Natural killer cell treated with Interleukin-12 subunit alpha and Interleukin-12 subunit beta and Interleukin-15 and Interleukin-18, amount 100 ng/mL, for 72 hours (primary cell): ENCODE measurements around the gene SCTR. TPM values are rescaled to one million over a fixed set of nuclear protein-coding genes. Genes with fewer than 3 reads are reported as not detected.

Source experiments
- ATAC-seq, 2 donors: fragments of 150-1000 bp; cut with Tn5 transposase in 1 of 2; sonication (Bioruptor Pico), chemical (Tn5 transposase) in 1 of 2; 2 replicates each; pipeline ENCODE4 v1.10.0; 2021
- DNase-seq: peaks from one replicate; pipeline ENCODE4 v3.0.0; 2022; ENCODE audit warnings: low spot score
- H3K27ac Mint-ChIP-seq, 2 donors: 1 replicate in 1 of 2; 2 replicates in 1 of 2; pipeline ENCODE4 v1.8.0; 2022; ENCODE audit warnings: mixed read lengths in 2 of 2, mild to moderate bottlenecking in 1 of 2, moderate library complexity in 1 of 2
- H3K27me3 Mint-ChIP-seq, 2 donors: 1 replicate in 1 of 2; 2 replicates in 1 of 2; pipeline ENCODE4 v1.8.0; 2022; ENCODE audit warnings: mixed read lengths in 2 of 2
- H3K36me3 Mint-ChIP-seq: one replicate; pipeline ENCODE4 v1.8.0; 2022; ENCODE audit warnings: mixed read lengths
- H3K4me1 Mint-ChIP-seq, 2 donors: 1 replicate in 1 of 2; 2 replicates in 1 of 2; pipeline ENCODE4 v1.8.0; 2022; ENCODE audit warnings: low read depth in 2 of 2, mixed read lengths in 2 of 2, mild to moderate bottlenecking in 1 of 2
- H3K4me3 Mint-ChIP-seq: one replicate; pipeline ENCODE4 v1.8.0; 2022; ENCODE audit warnings: mixed read lengths
- H3K9me3 Mint-ChIP-seq: 2 replicates; pipeline ENCODE4 v1.8.0; 2022; ENCODE audit warnings: mixed read lengths
- total RNA-seq, 2 donors: library from RNA; stranded (reverse); gene quantifications; one replicate each; pipeline ENCODE4 v1.2.3, GENCODE V29; 2022

SCTR gene
- total RNA-seq, 2 donors from 2014 or later: not detected

DNA sequence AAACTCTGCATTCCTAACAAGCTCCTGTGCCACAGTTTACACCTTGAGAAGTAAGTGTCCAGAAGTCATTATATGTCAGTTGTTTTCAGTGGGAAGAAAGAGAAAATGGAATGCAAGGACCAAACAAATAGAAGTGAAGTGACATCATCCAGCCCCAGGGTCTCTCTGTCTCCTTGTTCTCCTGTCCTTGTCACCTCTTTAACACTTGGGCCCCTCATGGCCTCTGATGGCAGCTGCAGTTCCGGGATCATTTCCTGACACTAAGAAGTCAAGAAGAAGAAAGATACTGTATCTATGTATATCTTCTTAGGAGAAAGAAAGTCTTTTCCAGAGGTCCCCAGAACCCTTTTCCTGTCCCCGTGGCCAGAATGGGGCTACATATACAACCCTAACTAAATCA is 17.2 kb upstream of the SCTR start:
- Mint-ChIP-seq H3K36me3 (peaks cover 7% of the 10 kb centered on the region), H3K9me3 (no peaks in the 10 kb centered on the region), H3K27ac (no peak overlapping the region), H3K4me3 (no peak overlapping the region), H3K4me1 (peaks cover 8 to 11% of the 10 kb centered on the region in 2 donors), H3K27me3 (peaks cover 30 to 48% of the 10 kb centered on the region in 2 donors)
- no peak for ATAC-seq
- no peak for DNase-seq

DNA sequence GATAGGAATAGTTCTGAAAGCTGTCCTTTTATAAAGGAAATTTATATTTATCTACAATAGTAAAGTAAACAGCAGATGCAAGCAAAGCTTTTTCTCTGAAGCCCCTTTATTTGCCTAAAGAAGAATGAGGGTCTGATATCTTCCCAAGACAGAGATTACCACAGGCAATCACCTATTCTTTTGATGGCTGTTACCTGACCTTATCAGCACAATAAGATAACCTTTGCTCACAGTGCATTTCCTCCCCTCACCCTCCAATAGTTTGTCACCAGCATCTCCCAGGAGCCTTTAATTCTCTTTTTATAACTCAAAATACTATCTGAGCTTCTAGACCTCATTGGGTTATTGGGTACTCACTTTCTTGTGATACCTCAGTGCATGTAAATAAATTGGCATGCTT is 13.5 kb upstream of the SCTR start:
- H3K27me3 Mint-ChIP-seq: peaks cover 8 to 18% of the 10 kb centered on the region in 2 donors
- H3K4me3 Mint-ChIP-seq: no peak overlapping the region
- H3K9me3 Mint-ChIP-seq: peaks cover 3% of the 10 kb centered on the region
- no peak overlapping the region for H3K27ac Mint-ChIP-seq
- peaks cover 6% of the 10 kb centered on the region for H3K36me3 Mint-ChIP-seq
- DNase-seq (no peak), ATAC-seq (no peak)
- no peaks in the 10 kb centered on the region for H3K4me1 Mint-ChIP-seq

DNA sequence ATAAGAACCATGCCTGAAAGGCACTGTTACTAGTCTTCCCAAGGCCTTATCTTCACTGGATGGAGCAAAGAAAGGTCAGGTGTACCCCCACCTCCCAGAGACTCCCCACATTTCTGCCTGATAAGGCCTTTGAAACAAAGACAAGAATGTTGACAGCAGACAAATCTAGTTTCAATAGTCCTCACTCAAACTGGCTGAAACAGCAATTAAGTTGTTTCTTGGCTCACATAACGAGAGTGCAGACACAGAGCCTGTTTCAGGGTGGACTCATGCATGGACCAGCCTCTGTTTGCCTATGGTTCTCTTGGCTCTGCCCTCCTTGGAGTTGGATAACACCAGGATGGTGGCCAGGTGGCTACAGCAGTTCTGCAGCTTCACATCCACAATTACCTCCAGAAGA is 12.4 kb upstream of the SCTR start:
- Mint-ChIP-seq H3K36me3 (peaks cover 13% of the 10 kb centered on the region), H3K9me3 (peaks cover 10% of the 10 kb centered on the region), H3K27ac (no peak overlapping the region), H3K4me3 (no peak overlapping the region), H3K27me3 (peaks cover 8 to 18% of the 10 kb centered on the region in 2 donors), H3K4me1 (no peaks in the 10 kb centered on the region)
- DNase-seq (no peak), ATAC-seq (no peak)

DNA sequence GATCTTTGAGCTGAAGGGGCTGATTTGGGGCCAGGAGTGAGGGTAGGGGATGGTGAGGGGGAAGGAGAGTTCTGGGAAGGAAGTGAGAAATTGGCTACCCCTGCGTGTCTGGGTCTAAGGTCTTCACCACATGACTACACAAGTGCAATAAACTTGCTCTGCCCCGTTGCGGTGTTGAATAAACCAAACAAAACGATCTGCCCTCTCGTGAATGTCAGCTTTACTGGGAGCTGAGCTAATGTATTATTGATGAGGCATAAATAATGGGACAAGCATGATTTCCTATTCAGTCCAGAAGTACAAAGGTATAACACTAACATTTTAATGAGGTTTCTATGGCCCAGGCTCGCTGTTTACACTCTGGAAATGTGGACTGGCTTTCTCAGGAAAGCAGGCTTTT is 11.9 kb upstream of the SCTR start:
- Mint-ChIP-seq H3K27me3 (peaks cover 11 to 23% of the 10 kb centered on the region in 2 donors), H3K9me3 (peaks cover 10% of the 10 kb centered on the region), H3K4me1 (no peaks in the 10 kb centered on the region), H3K36me3 (peaks cover 13% of the 10 kb centered on the region), H3K27ac (no peak overlapping the region), H3K4me3 (no peak overlapping the region)
- no peak for DNase-seq
- ATAC-seq: no peak

DNA sequence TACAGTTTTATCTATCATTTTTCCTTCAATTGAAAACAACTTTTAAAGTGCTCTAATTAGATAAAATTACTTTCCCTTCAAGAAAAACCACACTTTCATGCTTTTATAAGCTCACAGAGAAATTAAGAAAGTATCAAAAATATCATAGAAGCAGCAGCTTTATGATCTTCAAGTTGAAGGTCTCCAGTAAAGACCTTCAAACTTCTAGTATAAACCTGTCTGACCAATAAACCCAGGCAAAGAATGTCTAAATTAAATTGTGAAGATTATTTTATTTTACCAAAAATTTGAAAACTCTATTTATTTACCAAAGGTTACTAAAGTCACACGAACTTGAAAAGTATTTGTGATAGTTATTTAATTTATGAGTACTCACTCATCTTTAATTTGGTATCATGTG is 9.3 kb upstream of the SCTR start:
- Mint-ChIP-seq H3K4me3 (no peak overlapping the region), H3K36me3 (peaks cover 13% of the 10 kb centered on the region), H3K9me3 (peaks cover 10% of the 10 kb centered on the region), H3K27me3 (peaks cover 8 to 24% of the 10 kb centered on the region in 2 donors), H3K4me1 (no peaks in the 10 kb centered on the region), H3K27ac (no peak overlapping the region)
- no peak for ATAC-seq
- no peak for DNase-seq

DNA sequence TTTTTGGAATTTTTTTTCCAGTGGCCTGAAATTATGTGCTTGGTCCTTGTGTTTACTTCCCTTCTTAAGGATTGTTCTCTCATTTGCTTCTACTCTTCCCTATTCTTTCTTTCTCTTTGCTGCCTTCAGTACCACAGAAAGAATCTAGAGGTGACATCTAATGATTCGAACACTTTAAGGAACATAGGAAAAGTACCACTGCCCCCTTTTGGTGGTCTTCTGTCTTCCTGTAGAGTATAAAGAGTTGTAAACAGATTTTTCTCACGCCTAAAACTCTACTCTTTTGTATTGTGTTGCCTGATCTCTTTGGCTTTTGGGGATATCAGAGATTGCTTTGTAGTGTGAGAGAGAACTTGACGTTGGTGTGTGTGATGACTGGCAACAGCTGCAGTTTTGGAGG is 7.0 kb upstream of the SCTR start:
- ATAC-seq (no peak), DNase-seq (no peak)
- H3K4me1 Mint-ChIP-seq: no peaks in the 10 kb centered on the region
- H3K27ac Mint-ChIP-seq: no peak overlapping the region
- H3K36me3 Mint-ChIP-seq: peaks cover 13% of the 10 kb centered on the region
- H3K27me3 Mint-ChIP-seq: peaks cover 18 to 39% of the 10 kb centered on the region in 2 donors
- no peak overlapping the region for H3K4me3 Mint-ChIP-seq
- peaks cover 10% of the 10 kb centered on the region for H3K9me3 Mint-ChIP-seq

DNA sequence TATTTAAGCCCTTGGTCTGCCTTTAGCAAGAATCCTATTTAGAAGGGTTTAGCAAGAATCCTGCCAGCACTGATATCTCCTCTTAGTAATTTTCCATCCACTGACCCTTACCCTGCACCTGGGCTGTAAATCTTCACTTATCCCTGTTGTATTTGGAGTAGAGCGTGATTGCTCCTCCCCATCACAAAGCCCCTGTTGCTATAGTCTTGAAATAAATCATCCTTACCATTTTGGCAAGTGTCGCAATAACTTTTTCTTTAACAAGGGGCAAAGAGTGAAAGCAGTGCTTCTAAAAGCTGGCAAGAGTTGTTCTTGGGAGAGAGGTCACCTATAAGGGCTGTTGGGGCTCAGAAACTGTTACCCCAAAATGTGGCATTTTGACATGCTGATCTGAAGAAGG is 3.7 kb upstream of the SCTR start:
- H3K27me3 Mint-ChIP-seq: peaks cover 31 to 68% of the 10 kb centered on the region in 2 donors
- H3K36me3 Mint-ChIP-seq: peaks cover 8% of the 10 kb centered on the region
- no peak for DNase-seq
- H3K27ac Mint-ChIP-seq: no peak overlapping the region
- no peak for ATAC-seq
- no peak overlapping the region for H3K4me3 Mint-ChIP-seq
- peaks cover 6% of the 10 kb centered on the region for H3K9me3 Mint-ChIP-seq
- no peaks in the 10 kb centered on the region for H3K4me1 Mint-ChIP-seq

DNA sequence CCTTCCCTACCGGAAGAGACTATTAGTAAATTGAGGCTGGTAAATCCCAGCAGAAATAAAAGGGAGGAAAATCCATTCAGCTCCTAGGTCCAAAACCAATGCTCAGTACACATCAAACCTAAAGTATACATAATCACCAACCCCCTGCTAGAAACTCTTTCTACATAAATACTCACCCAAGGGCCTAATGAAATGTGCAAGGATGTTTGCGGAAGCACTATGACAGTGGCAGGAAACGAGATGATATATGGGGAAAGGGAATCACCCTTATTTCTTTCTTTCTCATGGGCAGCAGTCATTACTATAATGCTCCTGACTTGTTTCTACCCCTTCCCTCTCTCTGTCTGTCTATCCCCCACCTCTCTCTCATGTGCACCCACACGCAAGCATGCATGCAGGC is 1.3 kb upstream of the SCTR start:
- H3K27ac Mint-ChIP-seq: no peak overlapping the region
- H3K4me3 Mint-ChIP-seq: no peak overlapping the region
- DNase-seq (no peak), ATAC-seq (no peak)
- H3K36me3 Mint-ChIP-seq: no peaks in the 10 kb centered on the region
- no peaks in the 10 kb centered on the region for H3K9me3 Mint-ChIP-seq
- H3K4me1 Mint-ChIP-seq: no peaks in the 10 kb centered on the region
- peaks cover 28 to 60% of the 10 kb centered on the region in 2 donors for H3K27me3 Mint-ChIP-seq

DNA sequence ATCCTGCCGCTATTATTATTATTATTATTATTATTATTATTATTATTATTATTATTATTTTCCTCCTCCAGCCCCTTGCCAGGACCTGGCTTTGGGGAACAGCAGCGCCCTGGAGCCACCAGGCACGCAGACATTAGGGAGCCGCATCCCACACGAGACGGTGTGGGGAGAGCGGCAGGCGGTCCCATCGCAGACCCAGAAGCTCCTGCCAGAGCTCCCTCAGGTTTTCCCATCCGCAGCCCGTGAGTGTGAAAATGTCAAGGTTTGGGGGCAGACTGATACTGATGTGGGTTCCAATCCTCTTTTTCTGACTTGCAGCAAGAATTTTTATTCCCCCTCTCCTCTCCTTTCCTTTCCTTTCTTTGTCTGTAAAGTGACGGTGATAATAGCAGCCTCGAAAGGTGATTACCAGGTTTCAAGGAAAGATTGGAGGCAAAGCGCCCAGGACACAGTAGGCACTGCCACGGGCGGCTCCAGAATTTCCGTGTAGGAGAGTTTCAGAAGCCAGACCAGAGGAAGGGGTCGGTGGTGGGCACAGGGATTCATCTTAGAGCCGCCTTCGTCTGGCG is 816 bp downstream of the SCTR start:
- ATAC-seq (no peak), DNase-seq (no peak)
- H3K36me3 Mint-ChIP-seq: no peaks in the 10 kb centered on the region
- peaks cover 28 to 55% of the 10 kb centered on the region in 2 donors for H3K27me3 Mint-ChIP-seq
- no peak overlapping the region for H3K4me3 Mint-ChIP-seq
- H3K9me3 Mint-ChIP-seq: no peaks in the 10 kb centered on the region
- no peak overlapping the region for H3K27ac Mint-ChIP-seq
- no peaks in the 10 kb centered on the region for H3K4me1 Mint-ChIP-seq

DNA sequence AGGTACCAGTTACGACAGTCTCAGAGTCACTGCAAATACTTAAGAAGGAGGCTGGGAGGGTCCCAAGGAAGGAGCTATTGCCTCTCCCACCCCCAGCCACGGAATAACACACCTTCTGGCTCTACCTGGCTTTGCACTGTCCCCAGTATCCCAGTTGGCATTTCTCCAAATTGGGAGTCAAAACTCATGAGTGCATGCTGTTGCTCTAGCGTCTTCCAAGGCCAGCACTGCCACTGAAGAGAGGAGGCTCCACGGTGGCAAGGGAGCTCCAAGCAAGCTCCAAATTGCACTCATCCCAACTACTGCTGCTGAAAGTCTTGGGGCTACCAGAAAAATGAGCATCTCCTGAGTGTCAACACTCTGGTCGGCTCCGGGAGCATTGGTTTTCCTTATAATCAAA is 1.6 kb downstream of the SCTR start:
- H3K27me3 Mint-ChIP-seq: peaks cover 28 to 53% of the 10 kb centered on the region in 2 donors
- no peak for DNase-seq
- ATAC-seq: no peak

DNA sequence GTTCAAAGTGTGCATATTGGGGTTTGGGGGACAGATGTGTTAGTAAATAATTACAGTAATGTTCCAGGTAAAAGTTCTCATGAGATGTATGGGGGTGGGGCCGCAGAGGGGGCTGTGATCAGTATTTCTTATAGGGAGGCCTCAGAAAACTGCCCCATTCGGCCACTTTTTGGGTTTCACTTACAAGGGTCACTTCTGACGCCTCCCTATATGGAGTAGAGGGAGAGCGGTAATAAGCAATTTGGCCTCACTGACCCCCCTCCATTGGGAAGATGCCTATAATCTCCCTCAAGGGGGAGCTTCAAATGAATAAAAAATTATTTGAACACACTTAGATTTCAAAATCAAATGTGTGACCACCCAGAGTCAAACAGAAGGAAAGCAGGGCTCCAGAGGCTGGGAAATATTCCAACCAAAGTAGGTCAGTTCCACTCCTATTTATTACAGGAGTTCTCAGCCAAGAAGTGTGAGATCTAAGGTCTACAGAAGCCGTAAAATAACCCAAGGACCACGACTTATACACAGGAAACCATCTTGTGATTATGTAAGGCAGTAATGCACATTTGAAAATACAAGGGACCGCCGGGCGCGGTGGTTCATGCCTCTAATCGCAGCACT is 2.7 kb downstream of the SCTR start:
- ATAC-seq: no peak
- no peaks in the 10 kb centered on the region for H3K4me1 Mint-ChIP-seq
- no peak overlapping the region for H3K27ac Mint-ChIP-seq
- peaks cover 27 to 42% of the 10 kb centered on the region in 2 donors for H3K27me3 Mint-ChIP-seq
- H3K36me3 Mint-ChIP-seq: no peaks in the 10 kb centered on the region
- no peak overlapping the region for H3K4me3 Mint-ChIP-seq
- no peaks in the 10 kb centered on the region for H3K9me3 Mint-ChIP-seq
- no peak for DNase-seq

More for the DNA sequence above, 1.6 kb downstream of the SCTR start:
- Mint-ChIP-seq H3K9me3 (no peaks in the 10 kb centered on the region), H3K27ac (no peak overlapping the region), H3K36me3 (no peaks in the 10 kb centered on the region), H3K4me3 (no peak overlapping the region), H3K4me1 (no peaks in the 10 kb centered on the region)

DNA sequence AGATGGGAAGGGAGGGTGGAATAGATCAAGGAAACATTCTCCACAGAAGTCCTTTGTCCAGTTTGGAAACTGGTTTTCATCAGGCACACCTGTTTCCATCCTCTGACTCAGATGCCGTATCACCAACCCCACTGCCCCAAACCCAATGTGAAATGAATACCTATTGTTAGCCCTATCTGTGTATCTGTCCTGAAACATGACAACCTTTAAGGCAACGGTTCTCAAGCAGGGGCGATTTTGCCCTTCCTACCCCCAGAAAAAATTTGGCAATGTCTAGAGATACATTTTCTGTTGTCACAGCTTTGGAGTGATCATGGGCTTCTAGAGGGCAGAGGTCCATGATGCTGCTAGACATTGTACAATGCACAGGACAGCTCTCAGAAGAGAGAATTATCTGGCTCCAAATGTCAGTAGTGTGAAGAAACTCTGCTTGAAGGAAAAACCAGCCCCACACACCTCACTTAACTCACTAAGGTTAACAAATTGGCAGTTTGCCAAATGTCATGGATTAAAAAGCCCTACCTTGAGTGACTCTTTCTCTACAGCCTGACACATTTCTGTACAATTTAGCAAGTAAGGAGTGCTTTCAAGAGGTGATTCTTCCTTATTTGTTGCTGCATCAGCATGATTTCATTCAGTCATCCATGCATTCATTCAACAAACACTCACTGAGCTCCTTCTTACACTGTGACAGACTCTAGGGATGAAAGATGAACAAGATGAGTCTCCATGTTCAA is 3.4 kb downstream of the SCTR start:
- Mint-ChIP-seq H3K27ac (no peak overlapping the region), H3K27me3 (peaks cover 26 to 35% of the 10 kb centered on the region in 2 donors), H3K4me1 (no peaks in the 10 kb centered on the region), H3K4me3 (no peak overlapping the region), H3K36me3 (no peaks in the 10 kb centered on the region), H3K9me3 (no peaks in the 10 kb centered on the region)
- no peak for ATAC-seq
- no peak for DNase-seq

DNA sequence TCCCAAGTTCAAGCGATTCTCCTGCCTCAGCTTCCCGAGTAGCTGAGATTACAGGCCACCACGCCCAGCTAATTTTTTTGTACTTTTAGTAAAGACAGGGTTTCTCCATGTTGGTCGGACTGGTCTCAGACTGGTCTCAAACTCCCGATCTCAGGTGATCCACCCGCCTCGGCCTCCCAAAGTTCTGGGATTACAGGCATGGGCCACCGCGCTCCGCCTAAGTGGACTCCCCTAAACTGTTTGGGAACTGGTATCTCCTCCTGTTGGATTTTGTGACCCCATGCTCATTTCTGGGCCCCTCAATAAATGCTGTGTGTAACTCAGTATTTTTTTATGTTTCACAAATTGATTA is 5.2 kb downstream of the SCTR start:
- H3K4me1 Mint-ChIP-seq: no peaks in the 10 kb centered on the region
- no peaks in the 10 kb centered on the region for H3K9me3 Mint-ChIP-seq
- no peak for ATAC-seq

DNA sequence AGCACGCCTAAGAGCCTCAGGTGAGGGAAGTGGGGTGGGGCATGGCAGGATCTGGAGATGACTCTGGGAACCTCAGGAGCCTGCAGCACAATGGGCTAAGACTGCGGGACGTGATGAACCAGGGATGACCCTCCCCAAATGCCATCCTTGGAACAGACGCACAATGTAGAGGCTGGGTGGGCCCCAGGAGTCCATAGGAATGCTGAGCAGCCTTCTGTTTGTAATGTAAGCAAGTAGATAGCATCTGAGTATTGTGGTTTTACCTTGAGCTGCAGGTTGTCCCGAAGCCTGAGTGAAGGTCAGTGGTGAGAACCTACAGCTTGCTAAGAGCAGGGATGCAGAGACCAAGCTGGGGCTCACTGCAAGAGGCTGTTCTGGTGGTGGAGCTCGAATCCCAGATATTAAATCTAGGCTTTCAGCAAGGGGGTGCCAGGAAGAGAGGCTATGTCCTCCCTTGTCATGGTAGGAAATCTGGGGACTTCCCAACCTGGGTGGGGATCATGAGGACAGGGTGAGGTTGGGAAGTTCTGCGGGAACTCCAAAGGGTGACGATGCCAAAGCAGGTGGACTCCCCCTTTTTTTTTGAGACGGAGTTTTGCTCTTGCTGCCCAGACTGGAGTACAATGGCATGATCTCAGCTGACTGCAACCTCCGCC is 5.8 kb downstream of the SCTR start:
- Mint-ChIP-seq H3K9me3 (no peaks in the 10 kb centered on the region), H3K4me3 (no peak overlapping the region), H3K27me3 (peaks cover 21 to 23% of the 10 kb centered on the region in 2 donors), H3K4me1 (no peaks in the 10 kb centered on the region), H3K27ac (no peak overlapping the region), H3K36me3 (no peaks in the 10 kb centered on the region)
- ATAC-seq (peak in 1 of 2 donors; percentile 12), DNase-seq (no peak)

More for the DNA sequence above, 5.2 kb downstream of the SCTR start:
- Mint-ChIP-seq H3K36me3 (no peaks in the 10 kb centered on the region), H3K27me3 (peaks cover 24 to 26% of the 10 kb centered on the region in 2 donors), H3K27ac (no peak overlapping the region), H3K4me3 (no peak overlapping the region)
- no peak for DNase-seq
